GM18505 (cell line): Measurements from ENCODE around the gene ASTN2.

ENCODE experiments used
- ATAC-seq: cut with Tn5 transposase; IDR thresholded peaks from one replicate; pipeline ENCODE4 v1.9.1; 2021; ENCODE audit not compliant: unreplicated experiment
- POLR2A ChIP-seq: IDR thresholded peaks from 4 replicates; pipeline ENCODE4 v1.6.1; 2011; ENCODE audit warnings: borderline replicate concordance; ENCODE audit not compliant: insufficient read depth, insufficient read length; ENCODE audit errors: extremely low read depth

ASTN2 gene

DNA sequence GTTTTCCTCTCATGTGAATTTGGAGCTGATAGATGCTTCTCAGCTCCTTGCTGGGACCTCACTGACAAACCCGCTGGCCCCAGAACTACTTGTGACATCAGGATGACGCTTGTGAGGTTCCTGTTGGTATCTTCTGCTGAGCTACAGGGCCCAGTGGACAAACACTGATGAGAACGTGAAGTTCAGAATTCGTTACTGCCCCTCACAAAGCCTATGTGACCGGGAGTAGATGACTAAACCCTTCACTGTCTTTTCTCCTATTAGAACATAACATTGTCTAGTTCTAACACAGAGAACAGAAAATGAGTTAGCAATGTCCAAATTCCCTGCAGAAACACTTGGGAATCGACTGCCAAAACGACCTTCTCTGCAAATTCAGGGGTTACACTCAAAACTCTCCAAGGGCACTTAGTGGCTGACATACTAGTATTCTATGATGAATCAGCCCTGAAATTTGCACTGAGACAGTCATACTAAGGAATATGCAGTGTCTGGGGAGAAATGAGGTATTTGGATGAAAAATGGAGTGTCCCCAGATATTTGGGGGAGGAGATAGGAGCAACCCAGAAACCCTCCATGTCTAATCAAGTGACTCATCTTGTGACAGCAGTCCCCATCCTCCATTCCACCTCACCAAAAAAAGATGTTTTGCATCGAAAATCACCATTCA, 871.0 kb downstream of the ASTN2 start:
- TF ChIP-seq POLR2A = no peak
- ATAC-seq = no peak

DNA sequence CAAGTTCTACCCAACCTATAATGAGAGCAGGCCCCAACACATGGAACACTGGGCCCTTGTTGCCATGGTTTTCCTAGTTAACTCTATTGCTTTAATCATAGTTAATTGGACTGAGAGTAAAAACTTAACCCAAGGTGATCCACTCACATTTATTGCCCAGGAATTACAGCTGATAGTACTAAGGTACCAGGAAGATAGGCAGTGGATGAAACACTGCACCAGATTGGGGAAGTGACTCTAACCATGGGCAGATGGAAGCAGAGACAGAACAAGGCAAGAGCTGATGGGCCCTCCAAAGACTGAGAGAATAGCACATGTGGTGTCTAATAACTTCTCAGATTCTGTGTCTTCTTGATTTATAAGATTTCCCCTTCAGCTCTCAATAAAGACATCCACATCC, 873.5 kb downstream of the ASTN2 start:
- TF ChIP-seq POLR2A = no peak
- ATAC-seq = no peak

- no peak for ATAC-seq
- no peak for TF ChIP-seq POLR2A
Measured at GRCh38 chr9:116539549-116539948, 875.3 kb downstream of the ASTN2 start.

- TF ChIP-seq POLR2A = no peak
- ATAC-seq = no peak
Measured at GRCh38 chr9:116525611-116526010, 889.2 kb downstream of the ASTN2 start.

DNA sequence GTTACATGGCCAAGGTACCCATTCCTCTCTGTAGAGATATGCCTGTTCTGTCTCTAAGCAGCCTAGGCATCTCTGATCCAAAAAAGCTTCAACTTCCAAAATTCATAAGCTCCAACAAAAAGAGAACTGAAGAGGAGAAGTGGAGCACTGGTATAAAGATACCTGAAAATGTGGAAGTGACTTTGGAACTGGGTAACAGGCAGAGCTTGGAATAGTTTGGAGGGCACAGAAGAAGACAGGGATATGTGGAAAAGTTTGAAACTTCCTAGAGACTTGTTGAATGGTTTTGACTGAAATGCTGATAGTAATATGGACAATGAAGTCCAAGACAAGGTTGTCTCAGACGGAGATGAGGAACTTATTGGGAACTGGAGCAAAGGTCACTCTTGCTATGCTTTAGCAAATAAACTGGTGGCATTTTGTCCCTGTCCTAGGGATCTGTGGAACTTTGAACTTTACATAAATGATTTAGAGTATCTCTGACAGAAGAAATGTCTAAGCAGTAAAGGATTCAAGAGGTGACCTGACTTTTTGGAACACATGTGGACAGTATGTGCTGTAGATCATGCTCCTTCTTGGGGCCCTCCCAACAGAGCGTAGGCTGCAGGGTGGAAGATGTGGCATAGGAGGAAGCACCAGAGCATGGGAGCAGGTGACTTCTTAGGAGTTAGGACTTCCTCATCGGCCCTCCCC, 889.9 kb downstream of the ASTN2 start:
- no peak for ATAC-seq
- no peak for TF ChIP-seq POLR2A

GRCh38 chr9:116520218-116520617, 894.6 kb downstream of the ASTN2 start:
- no peak for TF ChIP-seq POLR2A
- ATAC-seq = no peak

DNA sequence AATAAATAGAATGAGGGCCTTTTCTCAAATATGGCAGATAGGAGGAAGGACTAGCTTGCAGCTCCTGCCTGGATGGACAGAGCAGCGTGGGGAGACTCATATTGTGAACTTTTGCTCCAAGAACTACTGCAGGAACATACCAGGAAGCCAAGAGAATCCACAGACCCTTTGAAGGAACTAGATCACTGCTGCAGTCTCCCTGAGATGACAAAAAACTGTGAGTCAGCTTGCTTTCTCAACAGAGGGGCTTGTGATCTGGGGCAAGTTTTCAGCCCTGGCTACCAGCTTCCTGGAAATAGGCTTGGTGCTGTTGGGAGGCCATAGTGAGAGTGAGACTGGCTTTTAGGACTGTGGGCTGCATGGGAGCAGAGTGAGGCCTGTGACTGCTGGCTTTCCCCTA, 898.4 kb downstream of the ASTN2 start:
- ATAC-seq = no peak

GRCh38 chr9:116515541-116515940, 899.3 kb downstream of the ASTN2 start:
- TF ChIP-seq POLR2A = no peak

More for the DNA sequence above, 898.4 kb downstream of the ASTN2 start:
- TF ChIP-seq POLR2A = no peak

GRCh38 chr9:116506685-116507084, 908.2 kb downstream of the ASTN2 start:
- ATAC-seq = no peak
- no peak for TF ChIP-seq POLR2A

More at GRCh38 chr9:116515541-116515940, 899.3 kb downstream of the ASTN2 start:
- ATAC-seq = no peak

GRCh38 chr9:116504893-116505480, 909.9 kb downstream of the ASTN2 start:
- ATAC-seq = peak; percentile 92
- no peak for TF ChIP-seq POLR2A

GRCh38 chr9:116504081-116504480, 910.8 kb downstream of the ASTN2 start:
- no peak for ATAC-seq
- no peak for TF ChIP-seq POLR2A

GRCh38 chr9:116502746-116503145, 912.1 kb downstream of the ASTN2 start:
- no peak for TF ChIP-seq POLR2A
- no peak for ATAC-seq

GRCh38 chr9:116501871-116502270, 913.0 kb downstream of the ASTN2 start:
- TF ChIP-seq POLR2A = no peak
- ATAC-seq = no peak
